NCI-H510A (cell line): Measurements from ENCODE around the gene LBX1.

ENCODE experiments used
- DNase-seq: peaks from one replicate; lab custom pipeline; 2025; lab: John Stamatoyannopoulos, UW

Gene LBX1

DNA sequence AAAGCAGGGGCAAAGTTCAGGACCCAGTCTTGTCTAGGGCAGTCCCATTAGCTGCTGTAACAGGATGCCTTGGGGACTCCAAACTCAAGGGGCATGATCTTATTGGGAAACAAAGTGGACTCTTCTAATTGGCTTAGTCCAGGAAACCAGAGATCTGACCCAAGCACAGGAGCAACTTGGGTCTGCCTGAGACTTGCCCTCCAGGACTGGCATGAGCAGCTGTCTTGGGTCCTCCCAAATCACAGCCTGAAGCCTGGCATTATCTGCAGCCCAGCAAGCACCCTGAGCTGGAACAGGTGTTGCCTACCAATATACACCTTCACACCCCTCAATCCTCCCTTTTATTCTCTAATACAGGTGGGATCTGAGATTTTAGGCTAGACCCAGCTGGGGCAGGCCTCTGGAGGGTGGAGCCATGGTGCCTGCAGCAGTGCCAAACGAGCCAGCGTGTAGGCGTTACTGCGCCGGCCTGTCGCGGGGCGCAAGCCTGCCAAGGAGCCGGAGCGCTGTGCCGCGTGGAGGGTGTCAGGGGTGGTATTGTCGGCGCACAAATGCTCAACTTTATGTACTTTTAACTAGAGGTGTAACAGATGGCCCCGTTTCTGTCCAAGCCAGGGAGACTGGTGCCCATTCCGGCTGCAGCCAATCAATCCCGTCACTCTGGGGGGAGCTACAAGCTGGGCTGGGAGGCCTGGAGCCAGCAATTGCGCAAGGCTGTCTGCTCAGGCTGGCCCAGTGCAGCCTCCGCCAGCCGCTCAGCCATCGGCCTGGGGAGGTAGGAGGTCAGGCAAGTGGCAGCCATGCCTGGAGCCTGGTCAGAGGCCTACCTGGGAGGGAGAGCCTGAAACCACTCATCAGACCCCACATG is 12.8 kb upstream of the LBX1 start:
- DNase-seq = no peak

DNA sequence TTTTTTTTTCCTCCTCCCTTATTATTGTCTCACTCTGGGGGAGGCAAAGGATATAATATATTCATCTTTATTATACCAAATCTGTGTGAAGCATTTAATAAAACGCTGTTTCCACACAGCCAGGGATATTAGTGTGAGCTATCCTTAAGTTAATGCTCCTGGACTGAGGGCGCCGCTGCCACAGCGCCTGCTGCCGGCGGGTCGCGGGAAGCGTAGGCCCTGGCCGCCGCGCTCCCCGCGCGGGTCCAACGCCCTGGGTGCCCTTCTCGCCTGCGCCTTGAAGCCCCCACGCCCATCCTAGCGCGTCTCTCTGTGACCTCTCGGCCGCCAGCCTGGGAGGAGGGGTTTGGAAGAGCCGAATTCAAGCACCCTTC is 9.5 kb upstream of the LBX1 start:
- DNase-seq = no peak

DNA sequence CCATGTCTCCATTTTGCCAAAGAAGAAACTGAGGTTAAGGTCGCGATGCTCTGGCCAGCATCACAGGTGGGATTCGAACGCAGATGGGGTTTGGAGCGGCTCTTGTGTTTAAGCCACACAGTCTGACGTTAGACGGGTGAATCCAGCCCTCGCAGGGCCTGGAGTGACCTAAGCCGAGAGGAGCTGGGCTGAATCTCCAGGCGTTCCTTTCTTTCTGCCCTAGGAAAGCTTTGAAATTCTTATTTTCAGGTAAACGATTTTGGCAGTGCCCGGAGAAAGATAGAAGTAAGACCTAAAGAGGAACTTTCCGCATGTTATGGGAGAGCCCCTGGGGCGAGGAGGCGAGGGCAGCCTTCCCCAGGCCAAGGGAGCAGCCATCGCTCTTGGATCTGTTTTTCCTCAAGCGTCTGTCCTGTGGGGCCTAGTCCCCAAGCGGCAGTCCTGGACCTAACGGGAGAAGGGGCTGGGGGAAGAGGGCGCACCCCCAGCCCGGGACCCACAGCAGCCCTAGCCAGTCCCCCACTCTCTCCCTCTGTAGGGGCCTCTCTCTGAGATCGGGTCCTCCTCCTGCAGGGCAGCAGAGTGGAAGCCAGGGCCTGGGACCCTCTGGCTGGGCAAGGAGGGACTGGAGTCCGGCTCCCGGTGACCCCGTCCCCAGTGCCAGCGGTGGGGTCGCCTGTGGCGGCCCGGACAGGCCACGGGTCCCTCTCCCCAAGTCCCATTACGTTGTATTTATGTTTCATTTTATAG is 8.9 kb upstream of the LBX1 start:
- no peak for DNase-seq

DNA sequence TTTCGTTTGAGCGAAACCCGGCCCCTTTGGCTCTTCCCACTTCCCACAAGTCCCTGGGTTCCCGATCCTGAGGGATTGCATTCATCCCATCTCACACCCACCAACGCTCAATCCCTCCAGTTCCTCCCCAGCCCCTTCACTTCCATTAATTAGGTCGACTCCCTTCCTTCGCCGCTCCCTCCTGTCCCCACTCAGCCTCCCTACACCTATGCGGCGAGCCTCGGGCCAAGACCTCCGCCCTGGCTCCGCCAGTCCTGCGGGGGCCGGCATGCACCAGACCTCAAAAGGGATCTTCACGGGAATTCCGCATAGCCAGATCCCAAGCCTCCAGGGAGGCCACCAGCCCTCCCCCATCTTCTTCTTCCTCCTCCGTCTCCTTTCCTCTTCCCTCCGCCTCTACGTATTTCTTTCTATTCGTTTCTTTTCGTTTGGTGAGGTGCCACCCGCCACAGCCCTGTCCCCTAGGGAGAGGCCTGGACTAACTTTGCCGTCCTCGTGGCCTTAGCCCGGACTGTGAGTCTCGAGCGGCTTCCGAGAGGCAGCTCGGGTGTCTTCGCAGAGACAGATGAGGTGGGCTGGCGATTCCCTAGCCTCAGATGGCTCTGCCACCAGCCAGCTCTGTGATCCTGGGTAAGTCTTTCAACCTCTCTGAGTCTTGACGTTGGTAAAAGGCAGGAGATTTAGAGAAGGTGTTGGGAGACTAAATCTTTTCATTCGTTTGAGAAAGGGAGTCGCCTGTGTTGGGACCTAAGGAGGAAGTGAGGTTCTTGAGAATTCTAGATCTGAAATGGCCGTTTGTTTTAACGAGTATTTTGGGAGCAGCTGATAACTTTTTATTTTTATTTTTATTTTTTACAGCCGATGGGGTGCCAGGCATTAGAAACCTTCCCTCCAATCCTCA is 8.1 kb upstream of the LBX1 start:
- no peak for DNase-seq

DNA sequence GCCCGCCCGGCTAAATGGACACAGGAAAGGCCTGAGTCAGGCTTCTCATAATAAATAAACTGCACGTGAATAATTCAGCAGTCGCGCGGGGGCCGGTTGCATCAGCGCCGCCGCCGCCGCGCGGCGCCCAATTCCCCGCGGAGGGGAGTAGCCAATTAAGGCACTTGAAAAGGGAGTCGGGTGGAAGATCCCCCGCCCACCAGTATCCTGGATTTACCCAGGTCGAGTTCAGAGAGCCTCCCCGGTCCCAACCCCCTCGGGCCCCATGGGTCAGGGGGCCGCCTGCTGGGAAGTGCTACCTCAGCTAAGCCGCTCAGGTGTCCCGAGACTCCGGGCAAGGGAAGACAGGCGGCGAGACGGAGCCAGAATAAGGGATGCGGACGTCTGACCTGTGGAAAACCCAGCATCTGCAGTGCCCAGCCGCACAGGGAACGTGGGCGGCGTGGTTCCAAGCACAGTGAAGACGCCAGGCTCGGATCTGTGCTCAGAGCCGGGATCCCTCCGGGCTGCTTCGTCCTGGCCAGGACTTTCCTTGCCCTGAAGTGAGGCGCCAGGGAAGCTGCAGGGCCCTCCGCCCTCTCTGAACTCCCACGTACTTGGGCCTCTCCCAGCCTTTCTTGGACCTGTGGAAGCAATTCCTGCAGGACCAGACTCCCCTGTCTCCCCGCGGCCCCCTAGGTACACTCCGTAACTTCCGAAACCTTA is 7.3 kb upstream of the LBX1 start:
- DNase-seq = no peak

DNA sequence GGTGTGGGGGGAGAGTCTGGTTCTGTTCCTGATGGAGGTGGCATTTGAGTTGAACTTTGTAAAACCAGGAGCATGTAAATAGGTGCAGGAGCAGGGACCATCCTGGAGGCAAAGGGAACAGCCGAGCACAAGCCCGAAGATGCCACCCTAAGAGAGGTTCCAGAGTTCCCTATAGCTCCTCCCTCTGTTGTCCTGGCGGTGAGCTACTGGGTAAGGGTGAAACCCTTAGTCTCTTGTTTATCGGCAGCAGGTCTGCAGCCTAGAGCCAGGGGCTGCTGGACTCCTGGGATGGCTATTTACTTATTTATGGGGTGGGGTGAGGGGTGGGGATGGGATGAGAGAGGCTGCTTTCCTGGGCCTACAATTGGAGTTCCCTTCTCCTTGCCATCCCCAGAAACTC is 6.5 kb upstream of the LBX1 start:
- DNase-seq = no peak

DNA sequence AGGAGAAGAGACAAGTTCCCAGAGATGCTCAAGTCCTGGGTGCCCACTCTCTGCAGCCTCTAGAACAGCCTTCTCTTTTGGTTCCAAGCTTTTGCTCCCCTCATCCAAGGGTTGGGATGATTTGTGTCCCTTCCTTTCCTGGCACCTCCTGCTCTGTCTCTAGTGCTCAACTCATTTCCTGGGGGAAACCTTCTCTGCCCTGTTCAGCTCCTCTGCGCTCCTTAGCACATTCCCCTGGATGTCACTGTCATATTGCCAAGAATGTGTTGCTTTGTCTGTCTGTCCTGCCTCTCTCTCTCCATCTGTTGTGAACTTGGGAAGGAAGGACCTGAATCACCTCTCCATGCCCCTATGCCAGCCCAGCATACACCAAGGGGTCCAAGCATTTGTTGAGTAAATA is 5.1 kb upstream of the LBX1 start:
- no peak for DNase-seq

DNA sequence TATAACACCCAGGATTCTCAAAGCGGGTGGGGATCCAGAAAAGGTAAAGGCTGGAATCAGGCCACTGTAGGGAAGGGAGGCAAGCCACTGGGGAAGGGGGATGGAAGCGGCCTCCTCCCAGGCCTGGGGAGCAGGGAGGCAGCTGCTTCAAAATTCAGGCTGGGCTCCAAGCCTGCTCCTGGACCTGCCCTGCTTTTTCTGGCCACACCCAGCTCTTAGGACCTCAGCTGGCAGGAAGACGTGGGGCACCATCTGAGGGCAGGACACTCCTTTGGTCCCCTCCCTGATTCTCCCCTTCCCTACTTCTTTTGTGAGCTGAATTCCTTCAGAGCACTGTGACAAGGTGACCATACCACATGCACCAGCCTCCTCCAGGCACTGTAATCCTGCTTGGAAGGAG is 4.6 kb upstream of the LBX1 start:
- no peak for DNase-seq

DNA sequence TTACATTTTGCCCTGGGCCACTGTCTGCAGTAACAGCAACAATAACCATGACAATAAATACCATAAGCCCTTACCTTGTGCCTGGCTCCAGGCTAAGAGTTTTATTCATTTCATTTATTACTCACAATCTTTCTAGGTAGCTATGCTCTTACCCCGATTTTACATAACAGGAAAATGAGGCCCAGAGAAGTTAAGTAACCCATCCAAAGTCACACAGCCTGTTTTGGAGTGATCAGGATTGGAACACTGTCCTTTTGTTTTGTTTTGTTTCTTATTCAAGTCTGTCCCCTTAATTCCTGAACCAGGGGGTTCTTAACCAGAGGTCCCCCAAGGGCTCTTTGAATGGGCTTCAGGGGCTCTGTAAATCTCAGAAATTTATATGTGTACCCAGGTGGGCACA is 4.2 kb upstream of the LBX1 start:
- no peak for DNase-seq

DNA sequence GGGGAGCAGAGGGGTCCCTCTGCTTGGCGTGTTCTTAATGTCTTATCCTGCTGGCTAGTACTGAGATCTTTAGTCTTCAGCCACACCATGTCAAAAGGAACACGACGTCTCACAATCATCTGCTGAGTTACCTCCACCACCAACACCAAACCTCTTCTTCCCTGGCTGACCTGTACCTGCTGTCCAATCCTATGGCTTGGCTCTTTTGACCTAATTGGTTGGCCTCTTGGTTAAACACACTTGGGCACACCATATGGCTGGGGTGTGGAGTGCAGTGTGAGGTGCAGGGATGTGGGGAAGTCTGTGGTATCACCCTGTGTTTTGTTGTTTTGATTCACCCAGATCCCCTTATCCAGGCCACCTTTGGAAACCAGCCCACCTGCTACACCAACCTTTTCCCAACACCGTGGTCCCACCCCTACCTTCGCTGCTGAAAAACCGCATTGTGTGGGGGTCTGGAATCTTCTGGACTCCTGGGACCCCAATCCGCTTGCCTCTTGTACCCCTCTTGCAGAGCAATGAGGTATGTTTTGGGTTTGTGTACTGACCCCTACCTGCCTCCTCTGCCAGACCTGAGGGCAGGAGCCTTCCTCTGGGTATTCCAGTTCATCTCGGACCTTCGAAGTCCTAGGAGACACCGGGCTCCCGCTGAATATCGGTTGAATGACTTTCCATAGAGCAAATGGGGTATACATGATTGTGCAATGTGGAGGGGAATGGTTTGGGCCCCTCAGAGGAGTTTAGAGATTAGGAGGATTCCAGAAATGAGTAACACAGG is 2.8 kb upstream of the LBX1 start:
- no peak for DNase-seq

DNA sequence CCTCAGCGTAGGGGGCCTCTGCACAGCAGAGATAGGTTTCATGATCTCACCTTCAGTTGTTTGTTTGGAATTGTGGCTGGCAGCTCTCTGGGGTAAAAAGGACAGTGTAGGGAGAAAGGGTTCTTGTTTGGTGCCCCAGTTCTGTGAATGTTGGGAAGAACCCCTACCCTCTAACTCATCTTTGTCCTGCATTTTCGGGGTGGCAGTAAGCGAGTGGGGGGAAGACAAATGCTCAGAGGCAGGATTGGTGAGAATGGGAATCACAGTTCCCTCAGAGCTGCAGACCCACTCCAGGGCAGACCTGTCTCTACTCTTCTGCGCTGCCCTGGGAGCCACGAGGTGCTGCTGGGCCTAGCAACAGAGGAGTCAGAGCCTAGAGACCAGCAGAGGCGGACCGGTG is 1.8 kb upstream of the LBX1 start:
- no peak for DNase-seq

DNA sequence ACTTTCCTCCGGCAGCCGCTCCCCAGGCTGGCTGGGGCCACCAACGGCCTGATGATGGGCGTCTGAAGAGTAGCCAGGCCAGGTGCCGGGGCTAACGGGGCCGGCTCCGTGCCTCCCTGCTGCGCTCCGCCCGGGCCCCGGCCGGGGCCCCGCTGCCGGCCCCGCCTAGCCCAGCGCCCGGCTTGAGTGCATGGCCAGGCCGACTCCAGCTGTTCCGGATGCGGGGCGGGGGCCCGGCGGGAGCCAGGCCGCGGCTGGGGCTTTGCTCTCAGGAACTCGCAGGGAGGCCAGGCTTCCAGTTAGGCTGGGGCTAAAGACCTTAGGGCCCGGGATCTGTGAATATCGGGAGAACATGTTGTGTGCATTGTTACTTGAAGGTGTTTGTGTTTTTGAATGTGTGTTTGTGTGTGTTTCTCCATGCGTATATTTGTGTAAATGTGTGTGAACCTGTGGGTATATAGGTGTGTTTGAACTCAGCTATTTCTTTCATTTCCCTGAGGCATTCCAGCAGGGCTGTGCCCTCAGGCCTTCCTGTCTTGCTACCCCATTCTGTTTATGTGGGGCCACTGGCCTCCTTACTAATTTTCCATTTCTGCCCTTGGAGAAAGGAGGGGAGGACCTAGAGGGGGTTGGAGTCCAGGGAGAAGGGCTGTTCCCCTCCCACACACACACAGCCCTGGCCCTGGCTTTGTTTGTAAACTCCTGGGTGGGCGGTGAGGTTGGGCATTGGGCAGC is 1.1 kb upstream of the LBX1 start:
- no peak for DNase-seq

DNA sequence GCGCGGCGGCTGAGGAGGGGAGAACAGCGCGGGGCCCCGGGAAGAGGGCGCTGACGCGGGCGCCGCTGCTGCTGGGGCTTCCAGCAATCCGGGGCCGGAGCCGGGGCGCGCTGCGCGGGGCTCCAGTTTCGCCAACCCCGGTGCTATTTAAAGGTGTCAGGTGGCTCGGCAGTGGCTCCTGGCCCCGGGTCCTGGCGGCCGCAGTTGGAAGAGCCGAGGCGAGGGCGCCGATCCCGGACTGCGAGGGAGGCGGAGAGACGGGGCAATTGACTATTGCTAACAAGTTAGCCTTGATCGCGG is 347 bp downstream of the LBX1 start:
- no peak for DNase-seq

DNA sequence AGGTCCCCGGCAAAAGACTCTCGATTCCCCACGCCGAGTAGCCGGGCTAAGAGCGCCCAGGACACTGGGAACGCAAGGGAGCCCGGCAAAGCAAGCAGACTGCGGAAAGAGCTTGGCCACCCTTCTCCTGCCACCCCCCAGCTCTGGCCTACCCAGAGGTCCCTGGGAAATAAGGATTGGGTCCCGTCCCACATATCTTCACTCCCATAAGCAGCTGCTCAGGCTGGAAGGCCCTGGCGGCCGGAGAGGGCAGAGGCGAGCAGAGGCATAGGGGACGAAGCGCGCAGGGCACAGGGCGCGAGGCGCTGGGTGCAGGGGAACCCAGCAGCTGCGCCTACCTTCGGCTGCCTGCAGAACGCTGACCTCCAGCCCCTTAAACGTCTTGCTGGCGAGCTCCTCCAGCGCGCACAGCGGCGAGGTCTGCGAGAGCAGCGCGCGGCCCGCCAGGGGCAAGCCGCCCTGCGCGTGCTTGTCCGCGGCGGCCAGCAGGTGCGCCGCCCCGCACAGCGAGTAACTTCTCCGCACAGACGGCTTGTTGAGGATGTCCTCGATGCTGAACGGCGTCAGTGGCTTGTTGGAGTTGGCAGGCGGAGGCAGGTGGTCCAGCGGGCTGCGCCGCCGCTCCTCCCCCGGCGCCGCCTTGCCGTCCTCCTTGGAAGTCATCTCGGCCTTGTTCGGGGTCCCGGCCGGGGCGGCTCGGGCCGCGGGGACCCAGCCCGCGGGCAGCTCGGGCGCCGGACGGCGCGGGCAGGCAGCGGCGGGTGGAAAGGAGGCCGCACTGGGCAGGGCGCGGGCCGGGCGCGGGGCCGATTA is 904 bp downstream of the LBX1 start:
- no peak for DNase-seq

DNA sequence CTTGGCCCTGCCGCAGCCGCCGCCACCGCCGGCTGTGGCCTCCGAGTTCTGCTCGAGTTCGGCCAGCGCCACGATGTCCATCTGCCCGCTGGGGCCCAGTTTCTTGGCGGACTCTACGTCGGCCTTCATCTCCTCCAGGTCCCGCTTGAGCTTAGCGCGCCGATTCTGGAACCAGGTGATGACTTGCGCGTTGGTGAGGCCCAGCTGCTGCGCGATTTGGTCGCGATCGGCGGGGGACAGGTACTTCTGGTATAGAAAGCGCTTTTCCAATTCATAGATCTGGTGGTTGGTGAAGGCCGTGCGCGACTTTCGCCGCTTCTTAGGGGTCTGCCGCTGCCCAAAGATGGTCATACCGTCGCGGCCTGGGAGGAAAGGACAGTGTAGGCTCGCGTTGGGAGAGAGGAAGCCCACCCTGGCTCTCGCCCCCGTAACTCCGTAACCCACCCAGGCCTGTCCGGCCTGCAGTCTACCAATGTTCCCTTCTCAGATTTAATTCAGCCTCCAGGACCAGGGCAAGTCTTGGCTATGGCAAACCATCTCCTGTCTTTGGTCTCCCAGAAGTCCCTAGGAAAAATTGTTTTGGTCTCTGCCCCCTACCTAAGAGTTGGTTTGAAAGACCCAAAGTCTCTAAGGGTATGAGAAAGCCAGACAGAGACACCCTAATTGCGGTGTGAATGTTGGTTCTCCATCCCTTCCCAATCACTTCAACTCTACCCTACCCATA is 1.7 kb downstream of the LBX1 start:
- no peak for DNase-seq

DNA sequence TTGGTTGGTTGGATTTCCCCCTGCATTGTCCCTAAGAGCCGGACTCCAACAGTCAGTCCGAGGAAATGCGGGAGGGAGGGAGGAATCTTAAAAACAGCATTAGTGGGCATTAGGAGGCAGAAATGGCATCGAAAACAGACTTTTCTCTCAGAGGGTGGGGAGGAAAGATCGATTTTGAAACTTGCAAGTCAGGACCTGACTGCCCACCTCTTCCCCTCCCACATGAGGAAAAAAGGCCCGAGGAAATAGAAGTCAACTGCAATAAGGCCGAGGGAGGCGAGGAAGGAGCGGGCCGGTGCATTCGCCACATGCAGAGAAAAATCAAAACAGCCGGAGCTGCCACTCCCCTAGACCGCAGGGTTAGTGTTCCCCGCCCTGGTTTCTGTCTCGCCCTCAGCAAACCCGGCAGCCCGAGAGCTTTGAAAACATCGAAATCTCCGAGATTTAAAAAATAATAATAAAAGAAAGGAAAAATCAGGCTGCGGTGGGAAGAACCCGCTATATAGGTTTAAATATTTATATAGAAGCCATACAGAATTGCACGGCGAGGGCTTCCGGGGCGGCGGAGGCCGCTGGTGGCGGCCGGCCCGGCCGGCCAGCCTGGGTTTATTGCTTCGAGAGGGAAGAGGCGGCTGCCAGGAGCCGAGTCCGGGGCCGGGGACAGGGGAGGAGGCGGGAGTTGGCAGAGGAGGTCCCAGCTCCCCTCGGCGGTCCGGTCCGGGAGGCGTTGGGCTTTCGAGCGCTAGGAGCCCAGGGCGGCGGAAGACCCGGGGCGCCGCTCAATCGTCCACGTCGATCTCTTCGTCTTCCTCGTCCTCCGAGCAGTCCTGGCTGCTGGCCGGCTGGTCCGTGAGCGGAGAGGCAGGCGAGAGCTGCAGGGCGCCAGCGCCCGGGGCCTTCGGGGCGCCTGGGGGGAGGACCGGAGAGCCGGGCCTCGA is 2.5 kb downstream of the LBX1 start:
- no peak for DNase-seq

DNA sequence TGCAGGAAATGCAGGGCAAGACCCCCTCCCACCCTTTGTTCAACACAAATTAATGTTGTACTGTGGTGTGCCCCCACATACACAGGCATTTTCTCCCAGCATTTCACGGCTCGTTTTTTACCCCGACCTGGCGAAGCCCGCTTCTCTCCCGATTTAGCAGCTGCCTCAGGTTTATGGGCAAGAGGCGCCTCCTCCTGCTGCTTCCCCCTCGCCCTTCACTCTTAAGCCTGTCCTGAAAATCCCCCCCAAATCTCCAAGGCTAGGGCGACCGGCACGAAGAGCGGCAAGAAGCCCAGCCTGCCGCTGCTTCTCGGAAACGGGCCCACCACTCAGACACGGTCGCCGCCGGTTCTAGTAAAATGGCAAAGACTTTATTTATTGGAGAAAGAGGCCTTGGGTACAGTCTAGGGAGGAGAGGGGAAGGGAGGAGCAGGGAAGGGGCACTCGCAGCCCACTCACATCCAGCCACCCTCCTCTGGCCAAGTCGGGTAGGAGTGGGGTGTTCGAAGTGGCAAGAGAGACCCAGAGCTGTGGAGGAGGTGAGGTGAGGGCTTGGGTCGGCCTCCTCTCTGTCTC is 3.3 kb downstream of the LBX1 start:
- DNase-seq = no peak
